NCI-H146 treated with DMSO at 0.1 percent for 48 hours (cell line): ENCODE data around the gene MORC1.

Experiments
- DNase-seq: peaks from one replicate; lab custom pipeline; 2025; ENCODE audit not compliant: unreplicated experiment; lab: John Stamatoyannopoulos, UW

MORC1 gene

GRCh38 chr3:108940568-108941263 lies 177.2 kb downstream of the MORC1 start:
- no peak for DNase-seq

- DNase-seq = no peak
Measured at GRCh38 chr3:108940166-108940565, 177.8 kb downstream of the MORC1 start.

GRCh38 chr3:108936924-108937689 lies 180.8 kb downstream of the MORC1 start:
- DNase-seq = no peak

- DNase-seq = no peak
Measured at GRCh38 chr3:108931035-108931434, 186.9 kb downstream of the MORC1 start.

GRCh38 chr3:108918866-108919265 lies 199.1 kb downstream of the MORC1 start:
- no peak for DNase-seq

- peak; percentile 91 for DNase-seq
Measured at GRCh38 chr3:108914774-108915641, 202.9 kb downstream of the MORC1 start.

- no peak for DNase-seq
Measured at GRCh38 chr3:108909799-108910198, 208.1 kb downstream of the MORC1 start.
